ENCODE results near the gene PPP1R12B.

Gene PPP1R12B

DNA sequence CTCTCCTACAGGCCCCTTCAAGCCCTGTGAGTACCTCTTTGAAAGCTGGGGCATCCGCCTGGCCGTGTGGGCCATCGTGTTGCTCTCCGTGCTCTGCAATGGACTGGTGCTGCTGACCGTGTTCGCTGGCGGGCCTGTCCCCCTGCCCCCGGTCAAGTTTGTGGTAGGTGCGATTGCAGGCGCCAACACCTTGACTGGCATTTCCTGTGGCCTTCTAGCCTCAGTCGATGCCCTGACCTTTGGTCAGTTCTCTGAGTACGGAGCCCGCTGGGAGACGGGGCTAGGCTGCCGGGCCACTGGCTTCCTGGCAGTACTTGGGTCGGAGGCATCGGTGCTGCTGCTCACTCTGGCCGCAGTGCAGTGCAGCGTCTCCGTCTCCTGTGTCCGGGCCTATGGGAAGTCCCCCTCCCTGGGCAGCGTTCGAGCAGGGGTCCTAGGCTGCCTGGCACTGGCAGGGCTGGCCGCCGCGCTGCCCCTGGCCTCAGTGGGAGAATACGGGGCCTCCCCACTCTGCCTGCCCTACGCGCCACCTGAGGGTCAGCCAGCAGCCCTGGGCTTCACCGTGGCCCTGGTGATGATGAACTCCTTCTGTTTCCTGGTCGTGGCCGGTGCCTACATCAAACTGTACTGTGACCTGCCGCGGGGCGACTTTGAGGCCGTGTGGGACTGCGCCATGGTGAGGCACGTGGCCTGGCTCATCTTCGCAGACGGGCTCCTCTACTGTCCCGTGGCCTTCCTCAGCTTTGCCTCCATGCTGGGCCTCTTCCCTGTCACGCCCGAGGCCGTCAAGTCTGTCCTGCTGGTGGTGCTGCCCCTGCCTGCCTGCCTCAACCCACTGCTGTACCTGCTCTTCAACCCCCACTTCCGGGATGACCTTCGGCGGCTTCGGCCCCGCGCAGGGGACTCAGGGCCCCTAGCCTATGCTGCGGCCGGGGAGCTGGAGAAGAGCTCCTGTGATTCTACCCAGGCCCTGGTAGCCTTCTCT, 30.3 kb upstream of the PPP1R12B start:
- H3K36me3 ChIP-seq, result no peaks in the 10 kb centered on the region
- H3K4me3 ChIP-seq (ENCODE audit: low read depth, low read length), result no peak overlapping the region
- H3K9me3 ChIP-seq (ENCODE audit: severe bottlenecking), result no peaks in the 10 kb centered on the region
- DNase-seq, result peak; percentile 19
- no peaks in the 10 kb centered on the region for H3K27me3 ChIP-seq (ENCODE audit: insufficient read depth, low read depth, severe bottlenecking)
- no peak overlapping the region for H3K27ac ChIP-seq
- TF ChIP-seq, protein P1, sequence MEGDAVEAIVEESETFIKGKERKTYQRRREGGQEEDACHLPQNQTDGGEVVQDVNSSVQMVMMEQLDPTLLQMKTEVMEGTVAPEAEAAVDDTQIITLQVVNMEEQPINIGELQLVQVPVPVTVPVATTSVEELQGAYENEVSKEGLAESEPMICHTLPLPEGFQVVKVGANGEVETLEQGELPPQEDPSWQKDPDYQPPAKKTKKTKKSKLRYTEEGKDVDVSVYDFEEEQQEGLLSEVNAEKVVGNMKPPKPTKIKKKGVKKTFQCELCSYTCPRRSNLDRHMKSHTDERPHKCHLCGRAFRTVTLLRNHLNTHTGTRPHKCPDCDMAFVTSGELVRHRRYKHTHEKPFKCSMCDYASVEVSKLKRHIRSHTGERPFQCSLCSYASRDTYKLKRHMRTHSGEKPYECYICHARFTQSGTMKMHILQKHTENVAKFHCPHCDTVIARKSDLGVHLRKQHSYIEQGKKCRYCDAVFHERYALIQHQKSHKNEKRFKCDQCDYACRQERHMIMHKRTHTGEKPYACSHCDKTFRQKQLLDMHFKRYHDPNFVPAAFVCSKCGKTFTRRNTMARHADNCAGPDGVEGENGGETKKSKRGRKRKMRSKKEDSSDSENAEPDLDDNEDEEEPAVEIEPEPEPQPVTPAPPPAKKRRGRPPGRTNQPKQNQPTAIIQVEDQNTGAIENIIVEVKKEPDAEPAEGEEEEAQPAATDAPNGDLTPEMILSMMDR (IDR thresholded peaks at IDR 0.05; ENCODE audit: low read depth, low read length), result no peak

DNA sequence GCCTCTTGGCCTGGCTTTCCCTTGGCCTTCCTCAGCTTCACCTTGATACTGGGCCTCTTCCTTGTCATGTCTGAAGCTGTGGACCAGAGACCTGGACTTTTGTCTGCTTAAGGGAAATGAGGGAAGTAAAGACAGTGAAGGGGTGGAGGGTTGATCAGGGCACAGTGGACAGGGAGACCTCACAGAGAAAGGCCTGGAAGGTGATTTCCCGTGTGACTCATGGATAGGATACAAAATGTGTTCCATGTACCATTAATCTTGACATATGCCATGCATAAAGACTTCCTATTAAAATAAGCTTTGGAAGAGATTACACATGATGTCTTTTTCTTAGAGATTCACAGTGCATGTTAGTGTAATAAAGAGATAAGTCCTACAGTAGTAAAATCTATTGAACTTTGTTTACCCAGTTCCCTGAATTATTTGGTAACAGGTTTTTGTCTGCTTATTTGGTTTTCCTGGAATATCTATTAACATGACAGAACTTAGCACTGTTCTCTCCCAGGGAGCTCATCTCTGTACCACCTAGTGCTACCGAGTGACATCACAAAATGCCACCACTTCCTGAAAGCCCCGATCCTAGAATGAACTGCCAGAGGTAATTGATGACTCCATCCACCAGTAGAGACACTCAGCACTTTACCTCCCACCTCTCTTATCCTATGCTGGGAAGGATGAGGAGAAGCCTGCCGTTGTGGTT, 29.0 kb upstream of the PPP1R12B start:
- Histone ChIP-seq H3K27ac (no peak overlapping the region), H3K4me3 (ENCODE audit: low read depth, low read length) (no peak overlapping the region), H3K9me3 (ENCODE audit: severe bottlenecking) (no peaks in the 10 kb centered on the region), H3K36me3 (no peaks in the 10 kb centered on the region), H3K27me3 (ENCODE audit: insufficient read depth, low read depth, severe bottlenecking) (no peaks in the 10 kb centered on the region)
- TF ChIP-seq, protein P1 (IDR thresholded peaks at IDR 0.05; ENCODE audit: low read depth, low read length), result no peak
- peak; percentile 10 for DNase-seq

DNA sequence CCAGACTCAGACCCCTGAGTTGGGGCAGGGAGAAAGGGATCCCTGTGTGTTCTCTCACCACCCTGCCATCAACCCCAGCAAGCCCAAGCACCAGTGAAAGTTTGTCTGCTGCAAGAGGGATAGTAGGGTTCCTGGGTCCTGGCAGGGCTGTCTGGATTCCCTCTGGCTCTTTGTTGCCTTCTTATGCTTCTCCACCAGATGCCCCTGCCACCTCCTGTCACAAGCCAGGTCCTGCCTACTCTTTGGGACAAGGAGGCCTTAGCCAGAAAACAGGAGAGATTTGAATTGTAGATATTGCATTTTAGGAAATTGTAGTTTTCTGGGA, 28.5 kb upstream of the PPP1R12B start:
- DNase-seq, result peak; percentile 13
- H3K36me3 ChIP-seq, result no peaks in the 10 kb centered on the region
- no peaks in the 10 kb centered on the region for H3K27me3 ChIP-seq (ENCODE audit: insufficient read depth, low read depth, severe bottlenecking)
- H3K4me3 ChIP-seq (ENCODE audit: low read depth, low read length), result no peak overlapping the region
- TF ChIP-seq, protein P1 (IDR thresholded peaks at IDR 0.05; ENCODE audit: low read depth, low read length), result no peak
- no peaks in the 10 kb centered on the region for H3K9me3 ChIP-seq (ENCODE audit: severe bottlenecking)
- H3K27ac ChIP-seq, result no peak overlapping the region

DNA sequence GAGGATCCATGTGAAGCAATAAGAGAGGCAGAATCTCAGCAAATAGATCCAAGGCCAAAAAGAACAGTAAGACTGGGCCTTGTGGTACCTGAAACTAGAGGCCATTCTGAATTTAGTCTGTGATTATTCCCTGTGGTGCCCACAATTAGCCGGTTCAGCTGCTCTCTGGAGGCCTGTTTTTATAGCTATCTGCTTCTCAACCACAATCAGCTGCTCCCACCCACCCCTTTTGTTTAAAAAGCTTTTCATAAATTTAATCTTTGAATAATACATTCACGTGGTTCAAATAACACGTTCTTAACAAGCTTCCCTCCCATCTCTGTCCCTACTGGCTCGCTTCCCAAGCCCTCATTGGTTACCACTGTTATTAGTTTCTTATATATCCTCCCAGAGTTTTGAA, 24.8 kb upstream of the PPP1R12B start:
- Histone ChIP-seq H3K9me3 (ENCODE audit: severe bottlenecking) (no peaks in the 10 kb centered on the region), H3K27ac (no peak overlapping the region), H3K4me3 (ENCODE audit: low read depth, low read length) (no peak overlapping the region), H3K27me3 (ENCODE audit: insufficient read depth, low read depth, severe bottlenecking) (no peaks in the 10 kb centered on the region), H3K36me3 (peaks cover 4% of the 10 kb centered on the region)
- TF ChIP-seq, protein P1 (IDR thresholded peaks at IDR 0.05; ENCODE audit: low read depth, low read length), result no peak
- DNase-seq, result peak; percentile 4

DNA sequence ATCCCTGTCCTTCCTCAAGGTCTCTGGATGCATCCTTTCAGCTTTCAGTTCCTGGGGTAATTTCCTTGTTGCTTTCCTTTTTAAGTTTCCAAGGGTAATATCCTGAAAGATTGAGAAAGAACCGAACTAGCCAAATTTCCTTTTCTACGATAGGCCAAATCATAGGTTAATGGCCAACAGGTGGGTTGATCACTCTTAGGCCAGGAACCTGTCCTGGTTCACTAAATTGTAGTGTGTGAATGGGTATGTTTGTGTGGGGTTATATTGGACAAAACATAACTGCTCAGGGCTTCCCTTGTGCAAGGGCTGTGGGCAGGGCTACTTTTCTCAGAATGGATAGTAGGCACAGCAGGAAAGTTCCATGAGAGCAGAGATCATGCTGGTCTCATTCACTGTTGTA, 23.9 kb upstream of the PPP1R12B start:
- DNase-seq, result no peak
- TF ChIP-seq, protein P1 (IDR thresholded peaks at IDR 0.05; ENCODE audit: low read depth, low read length), result no peak
- Histone ChIP-seq H3K9me3 (ENCODE audit: severe bottlenecking) (no peaks in the 10 kb centered on the region), H3K27ac (no peak overlapping the region), H3K36me3 (peaks cover 13% of the 10 kb centered on the region), H3K27me3 (ENCODE audit: insufficient read depth, low read depth, severe bottlenecking) (no peaks in the 10 kb centered on the region), H3K4me3 (ENCODE audit: low read depth, low read length) (no peak overlapping the region)
